GM23338 (cell line): Measurements from ENCODE around the gene CDK14. TPM values are rescaled to one million over a fixed set of nuclear protein-coding genes. Genes with fewer than 3 reads are reported as not detected.

Experiments used
- ATAC-seq: fragments of 200-7000 bp; cut with Tn5 transposase; 3 replicates; pipeline ENCODE4 v1.9.1; 2020
- DNase-seq: peaks from one replicate; pipeline ENCODE4 v3.0.0-alpha.2; 2015; ENCODE audit warnings: low spot score
- H2AFZ ChIP-seq: fragments of 200-600 bp; sonication (generic); 2 replicates; pipeline ENCODE4 v1.8.0; 2016; ENCODE audit warnings: antibody characterized with exemption, mild to moderate bottlenecking, moderate library complexity
- H3F3A ChIP-seq: fragments of 200-600 bp; sonication (generic); replicated peaks from 2 replicates; pipeline ENCODE4 v1.8.0; 2017; ENCODE audit warnings: antibody characterized with exemption, mixed run types, low read depth
- H3K27ac ChIP-seq: fragments of 200-600 bp; sonication (generic); 2 replicates; pipeline ENCODE4 v1.6.1; 2016; ENCODE audit warnings: low read depth
- H3K27me3 ChIP-seq: fragments of 200-600 bp; sonication (generic); 2 replicates; pipeline ENCODE4 v1.8.0; 2016; ENCODE audit warnings: mild to moderate bottlenecking, mixed run types, moderate library complexity; ENCODE audit not compliant: insufficient read depth
- H3K36me3 ChIP-seq: fragments of 200-600 bp; sonication (generic); 2 replicates; pipeline ENCODE4 v1.8.0; 2016; ENCODE audit warnings: mild to moderate bottlenecking; ENCODE audit not compliant: insufficient read depth
- H3K4me1 ChIP-seq: fragments of 200-600 bp; sonication (generic); 2 replicates; pipeline ENCODE4 v1.8.0; 2016; ENCODE audit warnings: mild to moderate bottlenecking, moderate library complexity; ENCODE audit not compliant: insufficient read depth
- H3K4me2 ChIP-seq: fragments of 200-600 bp; sonication (generic); 2 replicates; pipeline ENCODE4 v1.7.1; 2017; ENCODE audit warnings: mixed run types
- H3K4me3 ChIP-seq: fragments of 200-600 bp; sonication (generic); 2 replicates; pipeline ENCODE4 v1.6.1; 2016; ENCODE audit warnings: mixed run types
- H3K79me2 ChIP-seq: fragments of 200-600 bp; sonication (generic); replicated peaks from 2 replicates; pipeline ENCODE4 v1.8.0; 2017; ENCODE audit warnings: mild to moderate bottlenecking; ENCODE audit not compliant: insufficient read depth
- H3K9me2 ChIP-seq: fragments of 200-600 bp; sonication (generic); 2 replicates; pipeline ENCODE4 v1.8.0; 2017; ENCODE audit not compliant: insufficient read depth
- H4K20me1 ChIP-seq: fragments of 200-600 bp; sonication (generic); replicated peaks from 2 replicates; pipeline ENCODE4 v1.8.0; 2017; ENCODE audit warnings: mild to moderate bottlenecking; ENCODE audit not compliant: insufficient read depth
- H3K27ac Mint-ChIP-seq: 2 replicates; pipeline ENCODE4 v1.8.0; 2020; ENCODE audit warnings: inconsistent platforms, mild to moderate bottlenecking, moderate library complexity, mixed read lengths
- H3K27me3 Mint-ChIP-seq: 3 replicates; pipeline ENCODE4 v1.8.0; 2022; ENCODE audit warnings: low read depth, mild to moderate bottlenecking, moderate library complexity, mixed read lengths, inconsistent platforms; ENCODE audit not compliant: insufficient read depth, poor library complexity
- H3K36me3 Mint-ChIP-seq: 3 replicates; pipeline ENCODE4 v1.8.0; 2021; ENCODE audit warnings: low read depth, mild to moderate bottlenecking, inconsistent platforms, moderate library complexity, mixed read lengths
- H3K4me1 Mint-ChIP-seq: 3 replicates; pipeline ENCODE4 v1.8.0; 2020; ENCODE audit warnings: mild to moderate bottlenecking, inconsistent platforms, mixed read lengths
- H3K4me3 Mint-ChIP-seq: 3 replicates; pipeline ENCODE4 v1.8.0; 2021; ENCODE audit warnings: moderate library complexity, mild to moderate bottlenecking, inconsistent platforms, mixed read lengths
- H3K9me3 Mint-ChIP-seq: 3 replicates; pipeline ENCODE4 v1.8.0; 2020; ENCODE audit warnings: moderate library complexity, mild to moderate bottlenecking, inconsistent platforms, mixed read lengths
- CREB1 ChIP-seq: fragments of 250-450 bp; sonication (Bioruptor Pico); IDR thresholded peaks from 2 replicates; pipeline ENCODE4 v1.5.0; 2020; ENCODE audit warnings: low read depth, mild to moderate bottlenecking, moderate library complexity
- EZH2 ChIP-seq: fragments of 200-600 bp; sonication (generic); IDR thresholded peaks from one replicate; pipeline ENCODE4 v1.8.0; 2017; ENCODE audit warnings: antibody characterized with exemption, mild to moderate bottlenecking, low read depth; ENCODE audit not compliant: unreplicated experiment
- EZH2phosphoT487 ChIP-seq: fragments of 200-600 bp; sonication (generic); IDR thresholded peaks from one replicate; pipeline ENCODE4 v1.8.1; 2018; ENCODE audit warnings: antibody characterized with exemption; ENCODE audit not compliant: unreplicated experiment
- JUNB ChIP-seq: IDR thresholded peaks from one replicate; pipeline ENCODE4 v1.6.1; 2016; ENCODE audit warnings: antibody characterized with exemption; ENCODE audit not compliant: unreplicated experiment
- NANOG ChIP-seq: IDR thresholded peaks from 2 replicates; pipeline ENCODE4 v1.6.1; 2016; ENCODE audit warnings: antibody characterized with exemption, borderline replicate concordance
- POLR2AphosphoS5 ChIP-seq: IDR thresholded peaks from 2 replicates; pipeline ENCODE4 v1.6.1; 2016; ENCODE audit warnings: antibody characterized with exemption, low read depth
- STAT1 ChIP-seq: IDR thresholded peaks from one replicate; pipeline ENCODE4 v1.6.1; 2016; ENCODE audit warnings: antibody characterized with exemption; ENCODE audit not compliant: unreplicated experiment
- ZNF331 ChIP-seq: fragments of 250-450 bp; sonication (Bioruptor Pico); IDR thresholded peaks from 2 replicates; pipeline ENCODE4 v1.5.0; 2020; ENCODE audit warnings: low read depth, mild to moderate bottlenecking, moderate library complexity
- polyA plus RNA-seq: library from polyadenylated mRNA; unstranded; fragments of >200 nt; fragmentation: Nextera tagmentation; extraction: Ambion mirVana; gene quantifications from 2 replicates; pipeline ENCODE4 v1.2.1, GENCODE V29; 2016
- total RNA-seq: library from RNA; depleted of rRNA; stranded (reverse); fragments of >200 nt; shearing (Covaris generic); gene quantifications from 2 replicates; pipeline ENCODE4 v1.2.3, GENCODE V29; 2014
- TF ChIP-seq, protein P1 (sequence below): fragments of 250-450 bp; sonication (Bioruptor Pico); IDR thresholded peaks from 2 replicates; pipeline ENCODE4 v1.5.0; 2020; ENCODE audit warnings: mild to moderate bottlenecking, moderate library complexity
- TF ChIP-seq, protein P2 (sequence below): IDR thresholded peaks from 2 replicates; pipeline ENCODE4 v1.6.1; 2016; ENCODE audit warnings: antibody characterized with exemption
- TF ChIP-seq, protein P3 (sequence below), 2 experiments: fragments of 200-600 bp in 1 of 2; sonication (generic) in 1 of 2; conservative IDR thresholded peaks; 2 replicates each; pipeline versions ENCODE4 v1.5.1 to v1.6.1; 2016 to 2017; ENCODE audit warnings: antibody characterized with exemption in 2 of 2, low read depth in 2 of 2, mild to moderate bottlenecking in 2 of 2, moderate library complexity in 1 of 2

CDK14 gene
- total and polyA plus RNA-seq, 2 experiments from 2014 or later = 11.2 to 24.0 TPM

DNA sequence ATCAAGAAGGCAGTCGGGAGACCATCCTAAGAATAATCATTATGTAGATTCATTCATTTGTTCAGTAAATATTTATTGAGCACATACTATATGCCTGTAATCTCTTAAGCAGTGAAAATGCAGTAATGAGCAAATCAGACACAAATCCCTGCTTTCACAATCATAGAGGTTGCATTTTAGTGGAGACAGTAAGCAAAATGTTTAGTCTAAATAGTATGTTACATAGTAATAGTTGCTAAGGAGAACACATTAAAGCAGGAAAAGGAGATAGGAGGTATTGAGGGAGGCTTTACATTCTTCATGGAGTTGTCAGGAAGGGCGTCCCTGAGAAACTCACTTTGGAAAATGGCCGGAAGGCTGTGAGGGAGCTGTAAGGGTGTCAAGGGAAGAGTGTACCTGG lies 79.9 kb downstream of the CDK14 start (continued):
- TF ChIP-seq, protein P1, sequence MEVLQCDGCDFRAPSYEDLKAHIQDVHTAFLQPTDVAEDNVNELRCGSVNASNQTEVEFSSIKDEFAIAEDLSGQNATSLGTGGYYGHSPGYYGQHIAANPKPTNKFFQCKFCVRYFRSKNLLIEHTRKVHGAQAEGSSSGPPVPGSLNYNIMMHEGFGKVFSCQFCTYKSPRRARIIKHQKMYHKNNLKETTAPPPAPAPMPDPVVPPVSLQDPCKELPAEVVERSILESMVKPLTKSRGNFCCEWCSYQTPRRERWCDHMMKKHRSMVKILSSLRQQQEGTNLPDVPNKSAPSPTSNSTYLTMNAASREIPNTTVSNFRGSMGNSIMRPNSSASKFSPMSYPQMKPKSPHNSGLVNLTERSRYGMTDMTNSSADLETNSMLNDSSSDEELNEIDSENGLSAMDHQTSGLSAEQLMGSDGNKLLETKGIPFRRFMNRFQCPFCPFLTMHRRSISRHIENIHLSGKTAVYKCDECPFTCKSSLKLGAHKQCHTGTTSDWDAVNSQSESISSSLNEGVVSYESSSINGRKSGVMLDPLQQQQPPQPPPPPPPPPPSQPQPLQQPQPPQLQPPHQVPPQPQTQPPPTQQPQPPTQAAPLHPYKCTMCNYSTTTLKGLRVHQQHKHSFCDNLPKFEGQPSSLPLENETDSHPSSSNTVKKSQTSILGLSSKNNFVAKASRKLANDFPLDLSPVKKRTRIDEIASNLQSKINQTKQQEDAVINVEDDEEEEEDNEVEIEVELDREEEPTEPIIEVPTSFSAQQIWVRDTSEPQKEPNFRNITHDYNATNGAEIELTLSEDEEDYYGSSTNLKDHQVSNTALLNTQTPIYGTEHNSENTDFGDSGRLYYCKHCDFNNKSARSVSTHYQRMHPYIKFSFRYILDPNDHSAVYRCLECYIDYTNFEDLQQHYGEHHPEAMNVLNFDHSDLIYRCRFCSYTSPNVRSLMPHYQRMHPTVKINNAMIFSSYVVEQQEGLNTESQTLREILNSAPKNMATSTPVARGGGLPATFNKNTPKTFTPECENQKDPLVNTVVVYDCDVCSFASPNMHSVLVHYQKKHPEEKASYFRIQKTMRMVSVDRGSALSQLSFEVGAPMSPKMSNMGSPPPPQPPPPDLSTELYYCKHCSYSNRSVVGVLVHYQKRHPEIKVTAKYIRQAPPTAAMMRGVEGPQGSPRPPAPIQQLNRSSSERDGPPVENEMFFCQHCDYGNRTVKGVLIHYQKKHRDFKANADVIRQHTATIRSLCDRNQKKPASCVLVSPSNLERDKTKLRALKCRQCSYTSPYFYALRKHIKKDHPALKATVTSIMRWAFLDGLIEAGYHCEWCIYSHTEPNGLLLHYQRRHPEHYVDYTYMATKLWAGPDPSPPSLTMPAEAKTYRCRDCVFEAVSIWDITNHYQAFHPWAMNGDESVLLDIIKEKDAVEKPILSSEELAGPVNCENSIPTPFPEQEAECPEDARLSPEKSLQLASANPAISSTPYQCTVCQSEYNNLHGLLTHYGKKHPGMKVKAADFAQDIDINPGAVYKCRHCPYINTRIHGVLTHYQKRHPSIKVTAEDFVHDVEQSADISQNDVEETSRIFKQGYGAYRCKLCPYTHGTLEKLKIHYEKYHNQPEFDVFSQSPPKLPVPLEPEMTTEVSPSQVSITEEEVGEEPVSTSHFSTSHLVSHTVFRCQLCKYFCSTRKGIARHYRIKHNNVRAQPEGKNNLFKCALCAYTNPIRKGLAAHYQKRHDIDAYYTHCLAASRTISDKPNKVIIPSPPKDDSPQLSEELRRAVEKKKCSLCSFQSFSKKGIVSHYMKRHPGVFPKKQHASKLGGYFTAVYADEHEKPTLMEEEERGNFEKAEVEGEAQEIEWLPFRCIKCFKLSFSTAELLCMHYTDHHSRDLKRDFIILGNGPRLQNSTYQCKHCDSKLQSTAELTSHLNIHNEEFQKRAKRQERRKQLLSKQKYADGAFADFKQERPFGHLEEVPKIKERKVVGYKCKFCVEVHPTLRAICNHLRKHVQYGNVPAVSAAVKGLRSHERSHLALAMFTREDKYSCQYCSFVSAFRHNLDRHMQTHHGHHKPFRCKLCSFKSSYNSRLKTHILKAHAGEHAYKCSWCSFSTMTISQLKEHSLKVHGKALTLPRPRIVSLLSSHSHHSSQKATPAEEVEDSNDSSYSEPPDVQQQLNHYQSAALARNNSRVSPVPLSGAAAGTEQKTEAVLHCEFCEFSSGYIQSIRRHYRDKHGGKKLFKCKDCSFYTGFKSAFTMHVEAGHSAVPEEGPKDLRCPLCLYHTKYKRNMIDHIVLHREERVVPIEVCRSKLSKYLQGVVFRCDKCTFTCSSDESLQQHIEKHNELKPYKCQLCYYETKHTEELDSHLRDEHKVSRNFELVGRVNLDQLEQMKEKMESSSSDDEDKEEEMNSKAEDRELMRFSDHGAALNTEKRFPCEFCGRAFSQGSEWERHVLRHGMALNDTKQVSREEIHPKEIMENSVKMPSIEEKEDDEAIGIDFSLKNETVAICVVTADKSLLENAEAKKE (CRISPR knock-in tag) = no peak
- TF ChIP-seq ZNF331 (CRISPR knock-in tag) = no peak
- no peak for TF ChIP-seq POLR2AphosphoS5
- no peak for TF ChIP-seq STAT1
- TF ChIP-seq, protein P2, sequence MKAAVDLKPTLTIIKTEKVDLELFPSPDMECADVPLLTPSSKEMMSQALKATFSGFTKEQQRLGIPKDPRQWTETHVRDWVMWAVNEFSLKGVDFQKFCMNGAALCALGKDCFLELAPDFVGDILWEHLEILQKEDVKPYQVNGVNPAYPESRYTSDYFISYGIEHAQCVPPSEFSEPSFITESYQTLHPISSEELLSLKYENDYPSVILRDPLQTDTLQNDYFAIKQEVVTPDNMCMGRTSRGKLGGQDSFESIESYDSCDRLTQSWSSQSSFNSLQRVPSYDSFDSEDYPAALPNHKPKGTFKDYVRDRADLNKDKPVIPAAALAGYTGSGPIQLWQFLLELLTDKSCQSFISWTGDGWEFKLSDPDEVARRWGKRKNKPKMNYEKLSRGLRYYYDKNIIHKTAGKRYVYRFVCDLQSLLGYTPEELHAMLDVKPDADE = no peak
- no peak for TF ChIP-seq EZH2phosphoT487

DNA sequence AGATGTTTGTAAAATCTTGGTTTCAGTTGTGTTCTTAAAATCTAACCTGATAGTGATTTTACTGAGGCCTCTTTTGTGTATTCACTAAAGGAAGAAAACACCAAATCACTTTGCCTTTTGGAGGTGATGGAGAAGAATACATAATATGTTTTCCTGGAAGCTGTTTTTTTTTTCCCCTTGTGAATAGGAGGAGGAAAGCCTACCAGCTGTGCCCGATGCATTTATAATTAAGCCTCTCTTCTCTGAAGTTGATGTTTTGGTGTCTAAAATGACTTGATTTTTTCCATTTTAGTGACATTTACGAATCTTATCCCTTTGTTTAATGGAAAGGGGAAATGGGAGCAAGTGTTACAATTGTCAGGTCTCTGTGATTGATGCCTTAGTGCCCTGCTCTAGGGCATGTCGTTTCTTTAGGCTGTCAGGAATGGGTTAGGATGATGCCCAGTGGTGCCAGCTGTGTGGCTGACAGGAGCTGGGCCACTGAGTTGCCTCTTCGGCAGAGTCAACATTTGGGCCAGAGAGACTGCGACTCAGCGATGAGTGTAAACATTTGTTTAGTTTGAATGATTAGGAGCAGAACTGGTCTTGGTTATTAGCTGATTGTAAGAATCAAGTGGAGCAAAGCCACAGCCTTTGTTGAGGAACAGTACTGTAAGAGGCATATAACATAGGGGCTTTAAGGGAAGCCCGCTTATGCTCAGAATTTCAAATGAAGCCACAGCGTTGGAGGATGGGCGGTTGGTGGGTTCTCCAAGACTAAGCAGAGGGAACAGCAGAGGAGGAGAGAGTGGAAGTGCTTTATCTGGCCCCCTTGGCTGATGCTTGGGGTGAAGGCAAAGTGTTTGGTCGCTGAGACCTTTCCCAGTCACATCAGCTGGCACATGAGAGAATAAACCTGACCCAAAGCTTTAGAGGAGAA lies 81.6 kb downstream of the CDK14 start:
- H3K79me2 ChIP-seq = peaks cover 44% of the 10 kb centered on the region
- Mint-ChIP-seq H3K36me3 (no peaks in the 10 kb centered on the region), H3K4me1 (peaks cover 50% of the 10 kb centered on the region), H3K27ac (peak overlapping the region; percentile 33), H3K4me3 (peak overlapping the region; percentile 4; the same call in 1 of the 3 replicates), H3K9me3 (no peaks in the 10 kb centered on the region), H3K27me3 (no peaks in the 10 kb centered on the region)
- H4K20me1 ChIP-seq = no peaks in the 10 kb centered on the region
- no peaks in the 10 kb centered on the region for H3F3A ChIP-seq
- H3K4me2 ChIP-seq = peak overlapping the region; percentile 45
- no peaks in the 10 kb centered on the region for H3K27me3 ChIP-seq
- DNase-seq (peak; percentile 16), ATAC-seq (peak; percentile 76)
- H3K4me1 ChIP-seq = peaks cover 38% of the 10 kb centered on the region
- no peak overlapping the region for H3K4me3 ChIP-seq
- no peaks in the 10 kb centered on the region for H3K9me2 ChIP-seq
- no peak overlapping the region; the same call in 1 of the 2 replicates for H3K27ac ChIP-seq
- H2AFZ ChIP-seq = no peak overlapping the region
- H3K36me3 ChIP-seq = no peaks in the 10 kb centered on the region
- TF ChIP-seq, protein P2 = no peak
- TF ChIP-seq NANOG (no peak), EZH2 (no peak), ZNF331 (CRISPR knock-in tag) (no peak), CREB1 (CRISPR knock-in tag) (no peak), STAT1 (no peak), JUNB (no peak)
- TF ChIP-seq, protein P3, sequence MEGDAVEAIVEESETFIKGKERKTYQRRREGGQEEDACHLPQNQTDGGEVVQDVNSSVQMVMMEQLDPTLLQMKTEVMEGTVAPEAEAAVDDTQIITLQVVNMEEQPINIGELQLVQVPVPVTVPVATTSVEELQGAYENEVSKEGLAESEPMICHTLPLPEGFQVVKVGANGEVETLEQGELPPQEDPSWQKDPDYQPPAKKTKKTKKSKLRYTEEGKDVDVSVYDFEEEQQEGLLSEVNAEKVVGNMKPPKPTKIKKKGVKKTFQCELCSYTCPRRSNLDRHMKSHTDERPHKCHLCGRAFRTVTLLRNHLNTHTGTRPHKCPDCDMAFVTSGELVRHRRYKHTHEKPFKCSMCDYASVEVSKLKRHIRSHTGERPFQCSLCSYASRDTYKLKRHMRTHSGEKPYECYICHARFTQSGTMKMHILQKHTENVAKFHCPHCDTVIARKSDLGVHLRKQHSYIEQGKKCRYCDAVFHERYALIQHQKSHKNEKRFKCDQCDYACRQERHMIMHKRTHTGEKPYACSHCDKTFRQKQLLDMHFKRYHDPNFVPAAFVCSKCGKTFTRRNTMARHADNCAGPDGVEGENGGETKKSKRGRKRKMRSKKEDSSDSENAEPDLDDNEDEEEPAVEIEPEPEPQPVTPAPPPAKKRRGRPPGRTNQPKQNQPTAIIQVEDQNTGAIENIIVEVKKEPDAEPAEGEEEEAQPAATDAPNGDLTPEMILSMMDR (conservative IDR thresholded peaks at IDR 0.05; ENCODE audit: low read depth in 2 of 2) = no peak
